ENCODE data around the gene PCSK5.

Gene PCSK5

DNA sequence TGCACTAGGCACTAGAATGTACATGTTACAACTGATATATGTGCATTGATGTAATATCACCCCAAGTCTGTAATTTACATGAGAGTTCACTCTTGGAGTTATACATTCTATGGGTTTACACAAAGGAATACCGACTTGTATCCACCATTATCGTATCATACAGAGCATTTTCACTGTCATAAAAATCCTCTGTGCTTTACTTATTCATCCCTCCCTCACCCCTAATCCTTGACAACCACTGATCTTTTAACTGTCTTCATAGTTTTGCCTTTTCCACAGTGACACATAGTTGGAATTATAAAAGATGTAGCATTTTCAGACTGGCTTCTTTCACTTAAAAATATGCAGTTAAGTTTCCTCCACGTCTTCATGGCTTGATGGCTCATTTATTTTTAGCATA lies 514.9 kb downstream of the PCSK5 start:
- DNase-seq = no peak

DNA sequence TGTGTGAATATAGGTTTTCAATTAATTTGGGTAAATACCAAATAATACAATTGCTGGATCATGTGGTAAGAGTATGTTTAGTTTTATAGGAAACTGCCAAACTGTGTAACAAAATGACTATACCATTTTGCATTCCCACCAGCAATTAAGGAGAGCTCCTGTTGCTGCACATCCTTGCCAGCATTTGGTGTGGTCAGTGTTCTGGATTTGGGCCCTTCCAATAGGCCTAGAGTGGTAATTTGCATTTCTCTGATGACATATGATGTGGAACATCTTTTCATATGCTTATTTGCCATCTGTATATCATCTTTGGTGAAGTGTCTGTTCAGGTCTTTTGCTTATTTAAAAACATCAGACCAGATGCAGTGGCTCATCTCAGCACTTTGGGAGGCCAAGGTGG lies 515.4 kb downstream of the PCSK5 start:
- no peak for DNase-seq

Measured in NCI-H2227 treated with DMSO at 0.1 percent for 48 hours (cell line).